ENCODE measurements around the gene ERCC6L. TPM values are rescaled to one million over a fixed set of nuclear protein-coding genes. Genes with fewer than 3 reads are reported as not detected.

Gene ERCC6L
- total RNA-seq, 1 experiment from 2014 or later: 1.8 TPM

DNA sequence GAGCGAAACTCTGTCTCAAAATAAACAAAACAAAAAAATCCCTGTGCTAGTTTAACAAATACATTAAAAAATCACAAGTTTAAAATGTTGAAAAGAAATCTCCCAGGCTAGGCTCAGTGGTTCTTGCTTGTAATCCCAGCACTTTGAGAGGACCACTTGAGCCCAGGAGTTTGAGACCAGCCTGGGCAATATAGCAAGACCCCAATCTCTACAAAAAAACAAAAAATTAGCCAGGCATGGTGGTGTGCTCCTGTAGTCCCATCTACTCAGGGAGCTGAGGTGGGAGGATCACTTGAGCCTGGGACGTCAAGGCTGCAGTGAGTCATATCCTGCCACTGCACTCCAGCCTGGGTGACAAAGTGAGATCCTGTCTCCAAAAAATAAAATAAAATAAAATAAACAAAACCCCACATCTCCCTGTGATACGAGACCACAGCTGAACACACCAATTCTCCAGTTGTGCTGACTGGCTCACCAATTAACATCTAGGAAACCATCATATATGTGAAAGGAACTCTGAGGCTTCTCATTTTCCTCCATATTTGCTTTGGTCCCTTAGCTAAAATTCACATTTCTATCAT is 30.9 kb upstream of the ERCC6L start:
- peak overlapping the region; percentile 19 for H3K27ac Mint-ChIP-seq (ENCODE audit: low read depth, unreplicated experiment)
- POLR2A ChIA-PET: interaction anchor here (1.3 kb wide), 1 partner anchor 12 kb away, joined by 3 read pairs; no protein-coding TSS in a partner anchor
- no peaks in the 10 kb centered on the region for H3K9me3 Mint-ChIP-seq (ENCODE audit: unreplicated experiment)
- CTCF ChIA-PET: interaction anchor here (3.3 kb wide), 1 partner anchor 24 kb away, joined by 15 read pairs; no protein-coding TSS in a partner anchor
- no peak overlapping the region for H3K4me3 Mint-ChIP-seq (ENCODE audit: unreplicated experiment)
- peaks cover 31% of the 10 kb centered on the region for H3K4me1 Mint-ChIP-seq (ENCODE audit: insufficient read depth, unreplicated experiment)
- H3K27me3 Mint-ChIP-seq (ENCODE audit: insufficient read depth, unreplicated experiment): no peaks in the 10 kb centered on the region
- intact Hi-C loops (cut with micrococcal nuclease): no loop called here
- BruUV-seq (replicated peaks): no TSS peak
- DNase-seq (ENCODE audit: unreplicated experiment): peak; percentile 59
- peaks cover 80% of the 10 kb centered on the region for H3K36me3 Mint-ChIP-seq (ENCODE audit: insufficient read depth, unreplicated experiment)
- TF ChIP-seq CTCF (IDR thresholded peaks at IDR 0.05; ENCODE audit: unreplicated experiment): no peak

GRCh38 chrX:72268597-72269365 is 30.0 kb upstream of the ERCC6L start:
- no peak for TF ChIP-seq CTCF (IDR thresholded peaks at IDR 0.05; ENCODE audit: unreplicated experiment)
- Mint-ChIP-seq H3K4me1 (ENCODE audit: insufficient read depth, unreplicated experiment) (peaks cover 22% of the 10 kb centered on the region), H3K9me3 (ENCODE audit: unreplicated experiment) (no peaks in the 10 kb centered on the region), H3K36me3 (ENCODE audit: insufficient read depth, unreplicated experiment) (peaks cover 70% of the 10 kb centered on the region), H3K27me3 (ENCODE audit: insufficient read depth, unreplicated experiment) (peaks cover 2% of the 10 kb centered on the region), H3K27ac (ENCODE audit: low read depth, unreplicated experiment) (peak overlapping the region; percentile 19), H3K4me3 (ENCODE audit: unreplicated experiment) (no peak overlapping the region)
- CTCF ChIA-PET: interaction anchor here (0.7 to 3.3 kb wide), 5 partner anchors 8 to 397 kb away, joined by 3 to 15 read pairs (median 5); partner anchors contain the start of gene RPS4X
- intact Hi-C loops (cut with micrococcal nuclease): no loop called here
- DNase-seq (ENCODE audit: unreplicated experiment): no peak
- POLR2A ChIA-PET: interaction anchor here (1.3 to 2.9 kb wide), 2 partner anchors 8 to 13 kb away, joined by 3 to 12 read pairs; partner anchors contain the start of gene RPS4X
- no TSS peak for BruUV-seq (replicated peaks)

DNA sequence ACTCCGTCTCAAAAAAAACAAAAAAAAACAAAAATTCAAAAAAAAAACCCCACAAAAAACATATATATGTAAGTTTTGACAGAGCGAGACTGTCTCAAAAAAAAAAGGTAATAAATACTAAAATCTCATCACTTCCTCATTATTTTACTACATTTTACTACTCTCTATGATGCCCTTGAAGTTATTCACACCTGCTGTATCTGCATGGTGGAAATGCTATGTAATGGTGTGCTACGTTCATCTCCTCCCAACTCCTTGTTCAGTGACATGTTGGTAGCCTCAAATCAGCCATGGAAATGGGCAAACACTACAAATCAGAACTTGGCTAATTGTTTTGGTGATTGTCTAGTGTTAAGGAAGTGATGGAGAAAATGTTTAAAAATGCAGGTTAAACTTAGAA is 26.4 kb upstream of the ERCC6L start:
- Mint-ChIP-seq H3K9me3 (ENCODE audit: unreplicated experiment) (no peaks in the 10 kb centered on the region), H3K27me3 (ENCODE audit: insufficient read depth, unreplicated experiment) (peaks cover 36% of the 10 kb centered on the region), H3K27ac (ENCODE audit: low read depth, unreplicated experiment) (no peak overlapping the region), H3K4me3 (ENCODE audit: unreplicated experiment) (no peak overlapping the region), H3K36me3 (ENCODE audit: insufficient read depth, unreplicated experiment) (peaks cover 40% of the 10 kb centered on the region), H3K4me1 (ENCODE audit: insufficient read depth, unreplicated experiment) (no peaks in the 10 kb centered on the region)
- no peak for TF ChIP-seq CTCF (IDR thresholded peaks at IDR 0.05; ENCODE audit: unreplicated experiment)
- CTCF ChIA-PET: no interaction called here
- no peak for DNase-seq (ENCODE audit: unreplicated experiment)
- no TSS peak for BruUV-seq (replicated peaks)
- intact Hi-C loops (cut with micrococcal nuclease): no loop called here
- POLR2A ChIA-PET: interaction anchor here (0.6 to 1.2 kb wide), 2 partner anchors 12 to 22 kb away, joined by 3 to 4 read pairs; partner anchors contain the start of gene RPS4X

- Mint-ChIP-seq H3K27ac (ENCODE audit: low read depth, unreplicated experiment) (no peak overlapping the region), H3K4me1 (ENCODE audit: insufficient read depth, unreplicated experiment) (peaks cover 12% of the 10 kb centered on the region), H3K9me3 (ENCODE audit: unreplicated experiment) (no peaks in the 10 kb centered on the region), H3K36me3 (ENCODE audit: insufficient read depth, unreplicated experiment) (peaks cover 8% of the 10 kb centered on the region), H3K27me3 (ENCODE audit: insufficient read depth, unreplicated experiment) (peaks cover 54% of the 10 kb centered on the region), H3K4me3 (ENCODE audit: unreplicated experiment) (no peak overlapping the region)
- intact Hi-C loops (cut with micrococcal nuclease): no loop called here
- DNase-seq (ENCODE audit: unreplicated experiment): no peak
- POLR2A ChIA-PET: no interaction called here
- CTCF ChIA-PET: no interaction called here
- BruUV-seq (replicated peaks): no TSS peak
- no peak for TF ChIP-seq CTCF (IDR thresholded peaks at IDR 0.05; ENCODE audit: unreplicated experiment)
Observed at GRCh38 chrX:72262077-72262476, 23.2 kb upstream of the ERCC6L start.
